ENCODE data around the gene R3HDML.

DNA sequence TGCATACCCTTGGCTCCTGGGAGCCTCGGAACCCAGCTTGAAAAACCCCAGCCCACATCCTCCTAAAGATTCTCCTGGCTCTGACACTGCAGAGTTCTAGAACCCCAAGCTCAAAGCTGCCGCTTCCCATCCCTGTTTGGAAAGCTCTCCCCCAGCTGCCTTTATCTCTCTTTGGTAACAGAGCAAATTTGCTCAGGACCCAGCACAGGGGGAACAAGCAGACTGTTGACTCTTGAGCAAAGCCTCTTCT lies 57.5 kb downstream of the R3HDML start:
- TF ChIP-seq, protein P1, sequence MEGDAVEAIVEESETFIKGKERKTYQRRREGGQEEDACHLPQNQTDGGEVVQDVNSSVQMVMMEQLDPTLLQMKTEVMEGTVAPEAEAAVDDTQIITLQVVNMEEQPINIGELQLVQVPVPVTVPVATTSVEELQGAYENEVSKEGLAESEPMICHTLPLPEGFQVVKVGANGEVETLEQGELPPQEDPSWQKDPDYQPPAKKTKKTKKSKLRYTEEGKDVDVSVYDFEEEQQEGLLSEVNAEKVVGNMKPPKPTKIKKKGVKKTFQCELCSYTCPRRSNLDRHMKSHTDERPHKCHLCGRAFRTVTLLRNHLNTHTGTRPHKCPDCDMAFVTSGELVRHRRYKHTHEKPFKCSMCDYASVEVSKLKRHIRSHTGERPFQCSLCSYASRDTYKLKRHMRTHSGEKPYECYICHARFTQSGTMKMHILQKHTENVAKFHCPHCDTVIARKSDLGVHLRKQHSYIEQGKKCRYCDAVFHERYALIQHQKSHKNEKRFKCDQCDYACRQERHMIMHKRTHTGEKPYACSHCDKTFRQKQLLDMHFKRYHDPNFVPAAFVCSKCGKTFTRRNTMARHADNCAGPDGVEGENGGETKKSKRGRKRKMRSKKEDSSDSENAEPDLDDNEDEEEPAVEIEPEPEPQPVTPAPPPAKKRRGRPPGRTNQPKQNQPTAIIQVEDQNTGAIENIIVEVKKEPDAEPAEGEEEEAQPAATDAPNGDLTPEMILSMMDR (IDR thresholded peaks at IDR 0.05; ENCODE audit: low read length), result no peak
- no peak for TF ChIP-seq EZH2 (IDR thresholded peaks at IDR 0.05; ENCODE audit: borderline replicate concordance, low read length)
